NCI-H146 treated with DMSO at 0.1 percent for 48 hours (cell line): ENCODE data around the gene CYP4X1.
"Not testable (repeated sequence)": the region's sequence is repeated elsewhere in the genome, so short reads cannot be mapped to it uniquely, and the experiment has no call there.

Experiments
- DNase-seq: peaks from one replicate; lab custom pipeline; 2025; ENCODE audit not compliant: unreplicated experiment; lab: John Stamatoyannopoulos, UW

The CYP4X1 gene

GRCh38 chr1:47023268-47024140 is at the start of gene CYP4X1:
TSS of gene CYP4X1 (plus strand) at chr1:47023669. CDS start at chr1:47023818, 149 bp downstream.
- no peak for DNase-seq

GRCh38 chr1:46983166-46983829 is 40.2 kb upstream of the CYP4X1 start:
- no peak for DNase-seq

GRCh38 chr1:46983830-46984586 is 39.5 kb upstream of the CYP4X1 start:
- DNase-seq = no peak

- DNase-seq = not testable (repeated sequence)
These were observed 32.9 kb upstream of the CYP4X1 start for GRCh38 chr1:46990541-46990940.

GRCh38 chr1:46991083-46991923 is 32.2 kb upstream of the CYP4X1 start:
- no peak for DNase-seq

GRCh38 chr1:46996659-46997281 is 26.7 kb upstream of the CYP4X1 start:
- no peak for DNase-seq

GRCh38 chr1:47002211-47002610 is 21.3 kb upstream of the CYP4X1 start:
- DNase-seq = no peak

- DNase-seq = no peak
These were observed 19.5 kb upstream of the CYP4X1 start for GRCh38 chr1:47003896-47004403.

- not testable (repeated sequence) for DNase-seq
These were observed 17.0 kb upstream of the CYP4X1 start for GRCh38 chr1:47006437-47006836.

GRCh38 chr1:47013293-47013692 is 10.2 kb upstream of the CYP4X1 start:
- no peak for DNase-seq

GRCh38 chr1:47021070-47021469 is 2.4 kb upstream of the CYP4X1 start:
- DNase-seq = no peak

GRCh38 chr1:47024141-47024801 is 802 bp downstream of the CYP4X1 start:
- no peak for DNase-seq

GRCh38 chr1:47030170-47030805 is 6.8 kb downstream of the CYP4X1 start:
- DNase-seq = no peak

GRCh38 chr1:47031059-47031458 is 7.6 kb downstream of the CYP4X1 start:
- no peak for DNase-seq

GRCh38 chr1:47031585-47031984 is 8.1 kb downstream of the CYP4X1 start:
- DNase-seq = no peak

GRCh38 chr1:47036764-47037163 is 13.3 kb downstream of the CYP4X1 start:
- no peak for DNase-seq

- DNase-seq = no peak
These were observed 35.9 kb downstream of the CYP4X1 start for GRCh38 chr1:47059376-47059775.

- DNase-seq = no peak
These were observed 43.7 kb downstream of the CYP4X1 start, which contains the start of gene CYP4Z1 for GRCh38 chr1:47067097-47067594. TSS of gene CYP4Z1 (plus strand) at chr1:47067231. CDS start at chr1:47067491, 260 bp downstream.

GRCh38 chr1:47069080-47069479 is 45.6 kb downstream of the CYP4X1 start:
- DNase-seq = not testable (repeated sequence)
